ENCODE results near the gene IDI1.

DNA sequence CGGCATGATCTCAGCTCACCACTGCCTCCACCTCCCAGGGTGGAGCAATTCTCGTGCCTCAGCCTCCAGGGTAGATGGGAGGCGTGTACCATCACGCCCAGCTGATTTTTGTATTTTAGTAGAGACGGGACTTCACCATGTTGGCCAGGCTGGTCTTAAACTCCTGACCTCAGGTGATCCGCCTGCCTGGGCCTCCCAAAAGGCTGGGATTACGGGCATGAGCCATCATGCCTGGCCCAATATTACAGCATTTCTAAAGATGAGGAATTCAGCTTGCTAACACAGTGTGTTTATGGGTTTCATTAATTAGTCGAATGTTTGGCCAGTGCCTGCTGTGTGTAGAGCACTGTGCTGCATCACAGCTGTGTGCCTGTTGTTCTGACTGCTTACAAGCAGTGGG, 11.0 kb upstream of the IDI1 start:
- TF ChIP-seq CTCF (IDR thresholded peaks at IDR 0.05) (no peak), POLR2A (IDR thresholded peaks at IDR 0.05) (peak in 1 of 4 donors; percentile 21)
